Caco-2 (cell line): Measurements from ENCODE around the gene TRIM66. TPM values are rescaled to one million over a fixed set of nuclear protein-coding genes. Genes with fewer than 3 reads are reported as not detected.

ENCODE experiments used
- BruUV-seq: library from RNA; stranded (reverse); fragments of 400-500 nt; replicated peaks from 2 replicates; lab custom pipeline; 2021; lab: Mats Ljungman, UMichigan
- CTCF ChIA-PET: fragments of 300-600 bp; sonication (Branson Sonifier 250); formaldehyde crosslinking; loops from one replicate; lab custom pipeline; 2022; ENCODE audit warnings: antibody characterized with exemption; lab: Charles Lee
- POLR2A ChIA-PET: fragments of 300-600 bp; sonication (Branson Sonifier 250); formaldehyde crosslinking; loops from one replicate; lab custom pipeline; 2022; ENCODE audit warnings: antibody characterized with exemption; lab: Charles Lee
- DNase-seq, 2 experiments: peaks; one replicate each; pipeline versions ENCODE4 v3.0.0 to v3.0.0-alpha.2; 2020 to 2022
- H3K27me3 ChIP-seq: replicated peaks from 2 replicates; pipeline ENCODE4 v1.6.0; 2011; ENCODE audit warnings: low read length; ENCODE audit not compliant: control insufficient read depth, insufficient read depth
- H3K36me3 ChIP-seq: 2 replicates; pipeline ENCODE4 v1.5.1; 2011; ENCODE audit warnings: low read length; ENCODE audit not compliant: control insufficient read depth, insufficient read depth
- H3K4me1 ChIP-seq: fragments of 250-450 bp; sonication (Bioruptor Pico); 2 replicates; pipeline ENCODE4 v1.5.1; 2020; ENCODE audit warnings: mild to moderate bottlenecking
- H3K4me3 ChIP-seq: 2 replicates; pipeline ENCODE4 v1.5.1; 2011; ENCODE audit warnings: low read depth, mild to moderate bottlenecking, control low read depth, low read length
- H3K9me3 ChIP-seq: fragments of 250-450 bp; sonication (Bioruptor Pico); 2 replicates; pipeline ENCODE4 v1.5.1; 2020; ENCODE audit warnings: mild to moderate bottlenecking, moderate library complexity
- H3K27ac Mint-ChIP-seq: one replicate; pipeline ENCODE4 v1.8.0; 2022; ENCODE audit warnings: mixed read lengths; ENCODE audit not compliant: unreplicated experiment
- H3K27me3 Mint-ChIP-seq: one replicate; pipeline ENCODE4 v1.8.0; 2022; ENCODE audit warnings: mixed read lengths; ENCODE audit not compliant: insufficient read depth, unreplicated experiment
- H3K36me3 Mint-ChIP-seq: one replicate; pipeline ENCODE4 v1.8.0; 2022; ENCODE audit warnings: mild to moderate bottlenecking, mixed read lengths; ENCODE audit not compliant: insufficient read depth, unreplicated experiment
- H3K4me1 Mint-ChIP-seq: one replicate; pipeline ENCODE4 v1.8.0; 2022; ENCODE audit warnings: low read depth, mixed read lengths; ENCODE audit not compliant: unreplicated experiment
- H3K4me3 Mint-ChIP-seq: one replicate; pipeline ENCODE4 v1.8.0; 2022; ENCODE audit warnings: mild to moderate bottlenecking, moderate library complexity, mixed read lengths; ENCODE audit not compliant: unreplicated experiment
- H3K9me3 Mint-ChIP-seq: one replicate; pipeline ENCODE4 v1.8.0; 2022; ENCODE audit warnings: mixed read lengths; ENCODE audit not compliant: unreplicated experiment
- intact Hi-C: fragments of 100-400 bp; cut with micrococcal nuclease; formaldehyde crosslinking; loops from one replicate; pipeline ENCODE4 v1.10.0; 2022; ENCODE audit not compliant: unreplicated experiment
- total RNA-seq: library from RNA; stranded (reverse); gene quantifications from 2 replicates; pipeline ENCODE4 v1.2.3, GENCODE V29; 2022
- TF ChIP-seq, protein P1 (sequence below), 2 experiments: fragments of 200-600 bp in 1 of 2; IDR thresholded peaks; 1 replicate in 1 of 2; 2 replicates in 1 of 2; pipeline versions ENCODE4 v1.5.1 to v1.8.0; 2011 to 2022; ENCODE audit warnings: antibody characterized with exemption in 1 of 2, control low read depth in 1 of 2, inconsistent platforms in 1 of 2, low read depth in 1 of 2, low read length in 1 of 2, mild to moderate bottlenecking in 1 of 2, moderate library complexity in 1 of 2; ENCODE audit not compliant: insufficient read depth in 1 of 2, severe bottlenecking in 1 of 2, unreplicated experiment in 1 of 2

TRIM66 gene
- total RNA-seq, 1 experiment from 2014 or later = 18.4 TPM

DNA sequence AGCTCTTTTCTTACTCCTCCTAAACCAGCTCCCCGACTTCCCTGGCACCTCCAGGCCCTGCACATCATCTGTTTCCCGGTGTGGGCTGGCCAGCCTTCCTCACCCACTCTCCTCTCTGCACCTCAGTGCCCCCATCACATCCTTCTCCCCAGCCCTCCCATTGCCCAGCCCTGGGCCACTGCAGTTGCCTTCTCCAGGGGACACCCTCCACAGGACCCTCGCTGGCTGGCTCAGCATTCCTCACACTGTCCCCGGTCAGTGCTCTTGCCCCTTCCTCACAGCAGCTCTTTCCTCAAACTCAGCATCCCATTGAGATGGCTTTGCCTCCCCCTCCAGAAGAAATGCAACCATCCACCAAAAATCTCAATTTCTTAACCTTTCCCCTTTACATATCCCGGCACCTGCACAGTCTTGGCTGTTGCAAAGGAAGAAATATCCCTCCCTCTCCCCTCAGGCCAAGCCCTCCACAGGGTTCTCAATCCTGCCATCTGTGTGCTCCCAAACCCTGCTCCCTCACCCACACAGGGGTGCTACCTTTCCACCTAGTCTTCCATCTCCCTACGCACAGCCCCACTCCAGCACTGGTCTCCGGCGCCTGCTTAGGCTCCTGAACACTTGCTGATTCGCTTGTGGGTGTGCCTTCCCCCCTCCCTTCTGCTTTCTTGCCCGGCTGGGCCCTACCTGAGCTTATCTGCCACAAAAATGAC lies 19.6 kb upstream of the TRIM66 start:
- Mint-ChIP-seq H3K27me3 (no peaks in the 10 kb centered on the region), H3K4me3 (no peak overlapping the region), H3K36me3 (peaks cover 32% of the 10 kb centered on the region), H3K9me3 (no peaks in the 10 kb centered on the region), H3K27ac (peak overlapping the region; percentile 31), H3K4me1 (peaks cover 22% of the 10 kb centered on the region)
- DNase-seq = no peak
- TF ChIP-seq, protein P1, sequence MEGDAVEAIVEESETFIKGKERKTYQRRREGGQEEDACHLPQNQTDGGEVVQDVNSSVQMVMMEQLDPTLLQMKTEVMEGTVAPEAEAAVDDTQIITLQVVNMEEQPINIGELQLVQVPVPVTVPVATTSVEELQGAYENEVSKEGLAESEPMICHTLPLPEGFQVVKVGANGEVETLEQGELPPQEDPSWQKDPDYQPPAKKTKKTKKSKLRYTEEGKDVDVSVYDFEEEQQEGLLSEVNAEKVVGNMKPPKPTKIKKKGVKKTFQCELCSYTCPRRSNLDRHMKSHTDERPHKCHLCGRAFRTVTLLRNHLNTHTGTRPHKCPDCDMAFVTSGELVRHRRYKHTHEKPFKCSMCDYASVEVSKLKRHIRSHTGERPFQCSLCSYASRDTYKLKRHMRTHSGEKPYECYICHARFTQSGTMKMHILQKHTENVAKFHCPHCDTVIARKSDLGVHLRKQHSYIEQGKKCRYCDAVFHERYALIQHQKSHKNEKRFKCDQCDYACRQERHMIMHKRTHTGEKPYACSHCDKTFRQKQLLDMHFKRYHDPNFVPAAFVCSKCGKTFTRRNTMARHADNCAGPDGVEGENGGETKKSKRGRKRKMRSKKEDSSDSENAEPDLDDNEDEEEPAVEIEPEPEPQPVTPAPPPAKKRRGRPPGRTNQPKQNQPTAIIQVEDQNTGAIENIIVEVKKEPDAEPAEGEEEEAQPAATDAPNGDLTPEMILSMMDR (IDR thresholded peaks at IDR 0.05; ENCODE audit: insufficient read depth in 1 of 2, low read depth in 1 of 2, low read length in 1 of 2, severe bottlenecking in 1 of 2, unreplicated experiment in 1 of 2) = no peak
- Histone ChIP-seq H3K4me1 (peaks cover 21% of the 10 kb centered on the region), H3K9me3 (no peaks in the 10 kb centered on the region), H3K4me3 (no peak overlapping the region), H3K36me3 (no peaks in the 10 kb centered on the region; the same call in none of the 2 replicates), H3K27me3 (no peaks in the 10 kb centered on the region)
- BruUV-seq = no TSS peak
- intact Hi-C loops = no loop called here
- ChIA-PET CTCF (no interaction called here), POLR2A (no interaction called here)

DNA sequence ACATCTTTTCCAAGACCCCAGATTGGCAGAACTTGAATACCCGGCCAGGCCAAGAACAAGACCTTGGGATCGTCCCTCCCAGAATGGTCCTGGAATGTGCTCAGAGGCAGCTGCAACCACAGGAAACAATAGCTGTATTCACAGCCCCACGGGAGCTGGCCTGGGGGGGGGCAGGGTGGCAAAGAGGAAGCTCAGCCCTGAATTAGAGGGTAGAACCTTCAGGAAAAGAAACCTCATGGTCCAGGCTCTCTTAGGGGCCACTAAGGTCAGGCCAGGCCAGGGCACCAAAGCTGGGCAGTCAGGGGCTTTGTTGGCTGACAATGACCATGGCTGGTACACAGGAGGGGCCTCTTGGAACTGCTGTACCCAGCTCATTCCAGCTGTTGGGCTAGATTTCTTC lies 17.4 kb upstream of the TRIM66 start:
- BruUV-seq = no TSS peak
- peak overlapping the region; percentile 69 for H3K27ac Mint-ChIP-seq
- peaks cover 22% of the 10 kb centered on the region for H3K4me1 Mint-ChIP-seq
- H3K27me3 Mint-ChIP-seq = no peaks in the 10 kb centered on the region
- H3K36me3 Mint-ChIP-seq = peaks cover 48% of the 10 kb centered on the region
- H3K4me3 Mint-ChIP-seq = no peak overlapping the region
- DNase-seq = no peak
- Histone ChIP-seq H3K36me3 (no peaks in the 10 kb centered on the region; the same call in 1 of the 2 replicates), H3K9me3 (no peaks in the 10 kb centered on the region), H3K4me3 (no peak overlapping the region), H3K27me3 (no peaks in the 10 kb centered on the region), H3K4me1 (peaks cover 21% of the 10 kb centered on the region)
- intact Hi-C loops = loop anchor here (2.0 kb wide), 1 partner anchor 69 kb away; no protein-coding TSS in a partner anchor
- CTCF ChIA-PET = interaction anchor here (2.1 kb wide), 1 partner anchor 260 kb away, joined by 11 read pairs; no protein-coding TSS in a partner anchor
- H3K9me3 Mint-ChIP-seq = no peaks in the 10 kb centered on the region
- POLR2A ChIA-PET = no interaction called here
- TF ChIP-seq, protein P1 (IDR thresholded peaks at IDR 0.05; ENCODE audit: insufficient read depth in 1 of 2, low read depth in 1 of 2, low read length in 1 of 2, severe bottlenecking in 1 of 2, unreplicated experiment in 1 of 2) = no peak

DNA sequence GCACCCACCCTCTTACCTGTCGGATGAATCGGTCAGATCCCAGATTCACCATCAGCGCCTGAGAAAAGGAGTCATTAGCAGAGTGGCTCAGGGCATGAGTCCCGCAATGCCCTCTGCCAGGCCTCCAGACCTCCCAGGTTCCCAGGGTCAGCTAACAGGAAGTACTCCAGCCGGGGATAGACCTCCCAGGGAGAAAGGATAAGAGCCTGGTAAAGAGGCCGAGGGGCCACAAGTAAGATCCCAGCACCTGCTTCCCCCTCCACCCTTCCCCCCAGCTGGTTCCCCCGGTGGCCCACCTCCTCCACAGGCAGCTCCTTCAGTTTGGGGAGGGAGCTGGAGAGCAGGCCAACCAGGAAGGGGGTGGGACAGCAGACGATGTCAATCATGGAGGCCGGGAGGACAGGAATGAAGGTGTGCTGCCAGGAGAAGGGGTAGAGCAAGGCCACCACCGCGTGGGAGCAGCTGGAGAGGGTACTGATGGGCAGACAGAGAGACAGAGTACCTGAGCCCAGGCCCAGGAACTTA lies 16.5 kb upstream of the TRIM66 start:
- H3K36me3 ChIP-seq = peaks cover 3% of the 10 kb centered on the region; the same call in 1 of the 2 replicates
- Mint-ChIP-seq H3K4me1 (peaks cover 22% of the 10 kb centered on the region), H3K27me3 (no peaks in the 10 kb centered on the region), H3K36me3 (peaks cover 54% of the 10 kb centered on the region), H3K4me3 (no peak overlapping the region), H3K27ac (peak overlapping the region; percentile 69), H3K9me3 (no peaks in the 10 kb centered on the region)
- peak in 1 of 2 experiments; percentile 27 for DNase-seq
- no peak overlapping the region for H3K4me3 ChIP-seq
- BruUV-seq = no TSS peak
- no peaks in the 10 kb centered on the region for H3K27me3 ChIP-seq
- no peaks in the 10 kb centered on the region for H3K9me3 ChIP-seq
- POLR2A ChIA-PET = interaction anchor here (1.2 kb wide), 1 partner anchor 10 kb away, joined by 6 read pairs; no protein-coding TSS in a partner anchor
- CTCF ChIA-PET = interaction anchor here (0.6 to 2.1 kb wide), 5 partner anchors 10 to 261 kb away, joined by 3 to 11 read pairs (median 3); partner anchors contain the start of genes RPL27A and TRIM66
- H3K4me1 ChIP-seq = peaks cover 21% of the 10 kb centered on the region
- TF ChIP-seq, protein P1 (IDR thresholded peaks at IDR 0.05; ENCODE audit: insufficient read depth in 1 of 2, low read depth in 1 of 2, low read length in 1 of 2, severe bottlenecking in 1 of 2, unreplicated experiment in 1 of 2) = no peak
- intact Hi-C loops = loop anchor here (1.0 to 2.0 kb wide), 2 partner anchors 22 to 70 kb away; no protein-coding TSS in a partner anchor
